ELR (cell line): Measurements from ENCODE around the gene SLC28A1.

Experiments
- DNase-seq: peaks from one replicate; pipeline ENCODE4 v3.0.0-alpha.2; 2015; ENCODE audit warnings: low read depth

Gene SLC28A1

GRCh38 chr15:84942456-84942855, 58.0 kb downstream of the SLC28A1 start:
- no peak for DNase-seq

DNA sequence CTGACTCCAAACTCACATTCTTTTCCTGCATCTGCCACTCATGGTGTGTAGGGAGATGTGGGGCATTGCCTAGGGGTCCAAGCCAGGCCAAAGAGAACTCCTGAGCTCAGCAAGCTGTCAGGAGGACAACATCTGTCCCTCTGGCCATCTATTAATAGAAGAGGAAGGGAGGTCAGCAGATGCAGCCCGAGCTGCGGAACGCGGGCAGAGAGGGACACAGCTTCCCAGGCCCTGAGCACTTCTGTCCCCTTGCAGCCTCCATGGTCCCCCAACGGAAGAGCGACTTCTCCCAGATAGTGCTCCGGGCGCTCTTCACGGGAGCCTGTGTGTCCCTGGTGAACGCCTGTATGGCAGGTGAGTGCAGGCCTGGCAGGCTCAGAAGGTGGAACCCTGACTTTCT, 59.8 kb downstream of the SLC28A1 start:
- DNase-seq = no peak

DNA sequence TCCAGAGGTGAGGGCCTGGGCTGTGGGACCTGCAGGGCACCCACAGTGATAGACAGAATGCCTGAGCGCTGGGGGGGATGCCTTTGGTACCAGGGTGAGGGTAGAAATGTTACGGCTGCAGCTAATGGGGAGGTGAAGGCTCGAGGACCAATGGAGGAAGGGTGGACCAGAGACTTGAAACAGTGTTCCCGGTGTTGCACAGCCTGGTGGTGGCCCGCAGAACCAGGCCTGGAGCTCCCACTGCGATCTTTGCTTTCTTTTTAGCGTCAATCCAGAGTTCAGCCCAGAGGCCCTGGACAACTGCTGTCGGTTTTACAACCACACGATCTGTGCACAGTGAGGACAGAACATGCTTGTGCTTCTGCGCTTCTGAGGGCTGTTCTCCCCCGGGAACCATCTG, 60.4 kb downstream of the SLC28A1 start:
- DNase-seq = no peak

DNA sequence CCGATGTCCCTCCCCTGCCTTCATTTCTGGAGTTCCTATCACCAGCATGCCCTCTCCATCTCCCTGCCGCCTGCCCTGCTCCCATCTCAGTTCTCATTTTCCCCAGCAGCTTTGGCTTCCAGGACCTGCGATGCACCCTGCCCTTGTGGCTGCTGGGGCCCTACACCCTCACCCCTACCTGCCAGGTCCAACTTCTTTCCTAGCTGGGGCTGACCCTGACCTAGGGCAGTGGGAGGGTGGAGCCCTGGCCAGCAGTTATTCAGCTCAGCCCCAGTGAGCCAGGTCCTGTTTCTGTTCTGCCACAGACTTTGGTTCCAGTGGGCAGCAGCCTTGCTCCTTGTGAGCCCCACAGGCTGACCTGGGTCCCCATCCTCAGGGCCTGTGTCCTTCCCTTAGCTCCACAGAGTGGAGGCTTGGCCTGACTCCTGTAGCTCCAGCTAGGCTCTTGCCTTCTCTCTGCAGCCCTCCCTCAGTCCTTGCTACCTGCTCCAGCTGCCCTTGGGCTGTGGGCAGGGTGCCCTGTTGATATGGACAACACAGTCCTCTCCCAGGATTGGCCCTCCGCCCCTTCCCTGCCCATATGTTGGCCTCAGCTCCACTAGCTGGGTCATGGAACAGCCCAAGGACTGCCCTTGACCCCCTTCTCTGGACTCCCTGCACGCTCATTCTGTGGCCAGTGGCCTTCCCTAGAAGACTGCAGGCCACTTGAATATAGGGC, 62.5 kb downstream of the SLC28A1 start:
- no peak for DNase-seq

DNA sequence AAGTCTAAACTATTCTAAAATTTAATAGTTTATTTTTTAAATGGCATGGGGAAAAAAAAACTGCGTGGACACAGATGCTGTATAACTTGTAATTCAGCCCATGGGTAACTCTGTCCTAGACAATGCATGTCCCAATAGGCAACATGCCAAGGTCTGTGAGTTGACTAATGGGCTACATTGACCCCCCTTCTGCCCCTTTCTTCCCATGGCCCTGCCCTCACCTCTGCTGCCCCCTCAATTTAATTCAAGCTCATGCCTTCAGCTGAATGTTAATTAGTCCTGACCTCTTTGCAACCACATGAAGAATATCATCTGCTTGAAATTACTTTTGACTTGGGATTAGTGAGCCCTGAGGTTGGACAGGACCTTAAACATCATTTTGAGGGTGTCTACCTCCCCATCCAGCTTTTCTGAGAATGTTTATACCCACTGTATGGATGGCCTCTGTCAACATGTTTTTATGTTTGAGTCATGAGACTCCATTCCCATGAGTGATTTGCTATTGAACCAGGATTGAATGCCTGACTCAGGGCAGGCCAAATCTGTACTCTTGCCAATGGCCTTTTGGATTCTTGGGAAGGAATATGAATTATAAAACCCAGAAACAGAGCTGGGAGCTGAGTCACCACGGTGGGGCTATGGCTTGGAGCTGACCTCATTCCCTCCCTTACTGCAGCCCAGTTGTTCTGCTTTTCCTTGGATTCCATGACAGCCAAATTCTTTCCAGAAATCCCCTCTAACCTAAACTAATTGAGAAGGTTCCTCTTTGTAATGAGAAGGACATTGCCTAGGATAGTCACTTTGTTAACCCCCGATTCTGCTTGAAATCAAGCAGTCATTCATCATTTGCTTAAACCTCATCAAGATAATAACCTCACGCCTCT, 63.7 kb downstream of the SLC28A1 start:
- DNase-seq = peak; percentile 97

DNA sequence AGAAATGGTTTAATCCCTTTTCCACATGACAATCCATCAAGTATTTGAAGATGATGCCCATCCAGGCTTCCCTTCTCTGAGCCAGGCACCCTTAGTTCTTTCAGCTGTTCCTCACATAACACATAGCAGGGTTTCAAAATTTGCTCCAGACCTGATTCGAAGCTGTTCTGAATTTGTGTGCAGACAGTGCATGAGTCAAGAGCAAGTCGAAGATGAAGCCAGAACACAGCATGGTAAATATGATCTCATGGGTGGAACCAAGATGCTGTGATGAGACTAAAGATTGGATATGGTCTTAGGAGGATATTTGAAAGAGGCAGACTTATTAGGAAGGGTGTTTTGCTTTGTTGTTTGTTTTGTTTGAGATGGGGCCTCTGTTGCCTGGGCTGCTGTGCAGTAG, 64.6 kb downstream of the SLC28A1 start:
- DNase-seq = peak; percentile 46

DNA sequence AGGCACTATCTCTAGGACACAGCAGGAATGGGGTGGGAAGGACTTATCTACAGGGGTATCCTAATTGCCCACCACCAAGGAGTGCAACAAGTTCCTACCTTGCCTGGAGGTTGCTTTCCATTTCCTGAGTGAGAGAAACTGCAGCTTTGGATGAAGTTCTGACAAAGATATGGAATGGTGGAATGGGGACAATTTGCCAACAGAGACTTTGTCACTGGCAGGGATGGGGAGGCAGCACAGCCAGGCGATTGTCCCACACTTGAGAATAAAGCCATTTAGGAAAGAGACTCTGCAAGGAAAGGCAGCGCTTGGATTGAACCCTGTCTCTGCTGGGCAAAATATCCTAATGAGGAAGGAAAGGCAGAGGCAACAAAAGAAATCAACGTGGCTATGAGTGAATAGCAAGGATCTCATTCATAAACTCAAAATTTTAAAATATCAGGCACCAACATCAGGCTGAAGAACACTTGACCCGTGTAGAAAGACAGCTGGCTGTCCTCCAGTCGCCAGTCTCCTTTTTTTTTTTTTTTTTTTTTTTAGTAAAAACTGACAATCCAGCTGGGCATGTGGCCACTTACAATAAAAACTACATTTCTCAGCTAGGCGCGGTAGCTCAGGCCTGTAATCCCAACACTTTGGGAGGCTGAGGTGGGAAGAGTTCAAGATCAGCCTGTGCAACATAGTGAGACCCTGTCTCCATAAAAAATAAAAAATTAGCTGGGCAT, 65.5 kb downstream of the SLC28A1 start:
- DNase-seq = no peak

- DNase-seq = no peak
Observed at GRCh38 chr15:84950570-84951111, 66.2 kb downstream of the SLC28A1 start.

- DNase-seq = no peak
Observed at GRCh38 chr15:84951736-84952135, 67.3 kb downstream of the SLC28A1 start.

- peak; percentile 69 for DNase-seq
Observed at GRCh38 chr15:84953136-84953535, 68.7 kb downstream of the SLC28A1 start.

- DNase-seq = no peak
Observed at GRCh38 chr15:84953726-84954125, 69.3 kb downstream of the SLC28A1 start.

DNA sequence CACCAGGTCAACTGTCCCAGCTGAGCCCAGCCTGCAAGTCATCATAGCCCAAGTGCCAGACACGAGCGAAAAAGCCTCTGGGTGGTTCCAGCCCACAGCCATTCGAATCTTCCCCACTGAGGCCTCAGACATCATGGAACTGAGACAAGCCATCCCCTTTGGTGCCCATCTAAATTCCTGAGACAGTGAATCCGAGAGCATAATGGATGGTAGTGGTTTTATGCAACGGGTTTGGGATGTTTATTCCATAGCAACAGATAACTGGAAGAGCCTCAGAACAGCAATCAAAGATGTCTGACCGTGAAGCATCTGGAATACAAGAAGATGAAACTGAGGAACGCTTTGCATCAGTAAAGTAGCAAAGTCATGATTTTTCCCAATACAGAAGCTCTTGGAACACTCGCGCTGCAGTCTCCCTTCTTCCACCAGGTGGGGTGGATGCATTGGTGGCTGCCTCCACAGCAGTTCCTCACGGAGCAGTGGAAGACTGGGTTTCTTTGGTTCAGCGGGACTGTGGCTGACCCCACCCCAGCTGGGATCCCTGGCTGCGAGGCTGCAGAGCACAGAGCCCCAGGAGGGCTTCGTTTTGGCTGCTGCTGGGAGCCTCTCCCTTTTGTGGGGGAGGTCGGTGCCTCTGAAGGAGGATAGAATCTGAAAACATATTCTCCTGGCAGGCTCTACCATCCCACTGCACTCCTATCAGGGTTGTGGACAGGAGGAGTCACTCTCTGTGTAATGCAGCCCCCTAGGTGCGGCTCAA, 70.8 kb downstream of the SLC28A1 start:
- peak; percentile 85 for DNase-seq

DNA sequence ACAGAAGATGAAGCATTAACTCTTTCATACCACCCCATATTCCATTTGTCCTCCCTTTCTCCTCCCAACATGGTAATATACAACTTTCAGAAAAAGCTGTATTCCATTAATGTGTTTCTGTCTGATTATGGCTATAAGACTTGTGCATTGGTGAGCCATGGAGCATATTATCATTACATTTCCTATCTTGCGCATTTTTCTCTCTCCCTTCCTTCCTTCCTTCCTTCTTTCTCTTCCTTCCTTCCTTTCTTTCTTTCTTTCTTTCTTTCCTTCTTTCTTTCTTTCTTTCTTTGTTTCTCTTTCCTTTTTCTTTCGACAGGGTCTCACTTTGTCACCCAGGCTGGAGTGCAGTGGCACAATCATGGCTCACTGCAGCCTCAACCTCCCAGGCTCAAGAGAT, 71.7 kb downstream of the SLC28A1 start:
- no peak for DNase-seq

GRCh38 chr15:84960391-84961113, 76.1 kb downstream of the SLC28A1 start:
- DNase-seq = no peak

DNA sequence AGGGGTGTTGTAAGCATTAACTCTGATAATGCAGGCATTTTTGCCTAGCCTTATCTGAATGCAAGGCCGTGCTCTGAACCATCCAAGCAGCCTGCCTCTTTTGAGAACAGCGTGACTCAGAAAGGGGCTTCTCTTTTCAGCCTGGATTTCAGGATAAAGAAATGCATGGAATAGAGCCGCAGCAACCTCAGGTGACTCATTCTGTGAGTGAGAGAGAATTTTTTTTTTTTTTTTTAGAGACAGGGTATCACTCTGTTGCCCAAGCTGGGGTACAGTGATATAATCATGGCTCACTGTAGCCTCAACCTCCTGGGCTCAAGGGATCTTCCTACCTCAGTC, 76.6 kb downstream of the SLC28A1 start:
- DNase-seq = peak; percentile 95

DNA sequence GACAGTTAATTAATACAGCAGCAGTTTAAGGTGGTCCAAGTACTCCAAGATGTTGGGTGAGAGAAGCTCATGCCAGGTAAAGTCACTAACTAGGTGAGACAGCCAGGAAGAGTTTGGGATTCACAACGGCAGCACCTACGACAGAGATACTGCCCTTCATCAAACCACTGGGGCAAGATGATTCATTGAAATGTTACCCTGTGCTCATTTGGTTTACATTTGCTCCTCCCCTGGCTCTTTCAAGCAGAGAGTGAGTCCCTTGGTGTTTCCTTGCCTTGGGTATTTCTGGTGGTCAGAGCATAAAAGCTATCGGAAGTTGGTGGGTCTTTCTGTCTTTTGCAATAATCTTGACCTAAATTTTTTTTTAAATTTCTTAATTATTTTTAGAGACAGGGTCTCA, 77.2 kb downstream of the SLC28A1 start:
- DNase-seq = peak; percentile 55

GRCh38 chr15:84962955-84963354, 78.5 kb downstream of the SLC28A1 start:
- no peak for DNase-seq

DNA sequence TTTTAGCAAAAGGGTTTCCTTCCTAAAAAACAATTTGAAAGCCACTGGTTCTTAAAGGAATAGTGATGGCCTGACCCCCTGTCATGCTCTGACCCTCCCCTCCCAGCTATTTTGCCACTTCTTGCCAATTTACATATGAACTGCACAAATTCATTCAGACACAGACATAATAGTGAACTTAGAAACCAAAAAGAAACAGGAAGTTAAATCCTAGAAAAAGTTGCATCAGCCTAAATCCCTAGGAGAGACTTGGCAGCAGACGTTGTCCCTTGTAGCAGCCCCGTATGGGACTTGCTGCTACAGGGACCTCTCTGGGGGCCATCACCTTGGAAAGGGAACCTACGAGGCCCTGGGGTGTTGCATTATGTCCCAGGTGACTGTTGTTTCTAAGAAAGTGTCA, 82.9 kb downstream of the SLC28A1 start:
- DNase-seq = no peak

- DNase-seq = no peak
Observed at GRCh38 chr15:84968301-84968700, 83.8 kb downstream of the SLC28A1 start.

GRCh38 chr15:84969257-84969656, 84.8 kb downstream of the SLC28A1 start:
- no peak for DNase-seq

DNA sequence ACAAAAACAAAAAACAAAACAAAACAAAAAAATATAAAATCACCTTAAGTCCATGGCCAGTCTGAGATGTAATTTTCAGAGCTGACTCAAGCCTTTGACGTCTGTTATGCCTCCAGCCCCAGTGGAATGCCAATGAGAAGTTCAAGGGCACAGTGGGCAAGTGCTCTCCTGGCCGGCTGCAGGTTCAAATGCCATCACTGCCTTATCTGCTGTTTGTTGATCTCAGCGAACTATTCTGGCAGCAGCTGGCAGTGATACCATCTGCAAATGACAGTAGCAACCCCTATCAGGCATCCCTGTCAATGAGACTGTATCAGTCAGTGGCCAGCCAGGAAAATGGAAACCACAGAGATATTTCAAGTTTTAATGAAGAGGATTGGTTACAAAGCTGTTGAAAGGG, 86.4 kb downstream of the SLC28A1 start:
- no peak for DNase-seq
